ENCODE measurements around the gene RSBN1L.

Gene RSBN1L

DNA sequence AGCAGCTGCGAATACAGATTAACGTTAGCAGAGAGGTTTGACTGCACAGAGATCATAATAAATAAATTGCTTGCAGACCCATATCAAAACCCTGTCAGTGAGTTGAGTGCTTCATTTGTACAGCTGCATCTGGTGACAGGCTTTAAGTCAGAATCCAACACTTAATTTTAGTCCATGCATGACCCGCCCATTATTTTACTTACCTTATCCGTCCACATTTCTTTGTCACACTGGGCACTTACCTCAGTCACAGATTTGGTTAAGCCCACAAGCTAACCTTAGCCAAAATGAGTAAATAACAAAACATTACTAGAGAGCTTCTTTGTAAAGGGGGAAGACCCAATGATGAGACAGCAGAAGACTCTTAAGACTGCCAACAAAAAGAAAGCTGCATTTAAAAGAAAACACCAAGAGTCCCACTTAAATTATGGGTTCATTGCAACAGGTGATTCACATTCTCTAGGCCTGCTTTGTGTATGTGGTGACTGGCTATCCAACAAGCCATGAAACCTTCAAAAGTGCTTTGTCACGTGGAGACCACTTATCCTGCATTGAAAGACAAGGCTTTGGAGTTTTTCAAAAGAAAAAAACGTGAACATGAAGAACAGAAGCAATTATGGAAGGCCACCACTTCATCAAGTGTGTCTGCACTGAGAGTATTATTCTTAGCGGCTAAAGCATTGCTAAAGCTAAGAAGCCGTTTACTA lies 134.5 kb downstream of the RSBN1L start:
- no peak for FAIRE-seq

DNA sequence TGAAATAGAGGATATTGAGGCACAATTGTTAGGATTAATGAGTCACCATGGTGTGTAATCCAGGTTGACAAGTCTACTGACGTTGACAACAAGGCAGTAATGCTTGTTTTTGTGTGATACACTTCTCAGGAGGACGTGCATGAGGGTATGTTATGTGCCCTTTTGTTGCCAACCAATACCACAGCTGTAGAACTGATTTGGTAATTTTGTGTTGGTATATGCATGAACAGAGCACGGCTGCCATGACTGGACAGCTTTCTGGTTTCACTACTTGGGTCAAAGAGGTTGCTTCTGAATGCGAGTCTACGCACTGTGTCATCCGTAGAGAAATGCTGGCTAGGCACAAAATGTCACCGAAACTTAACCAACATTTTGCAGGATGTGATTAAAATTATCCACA lies 135.2 kb downstream of the RSBN1L start:
- TF ChIP-seq POLR2A (IDR thresholded peaks at IDR 0.05; ENCODE audit: low read depth, low read length), result no peak
- no peak for FAIRE-seq
- no peak for DNase-seq (ENCODE audit: insufficient read length, low spot score)

More for the DNA sequence above, 134.5 kb downstream of the RSBN1L start:
- TF ChIP-seq POLR2A (IDR thresholded peaks at IDR 0.05; ENCODE audit: low read depth, low read length), result no peak
- DNase-seq (ENCODE audit: insufficient read length, low spot score), result no peak

DNA sequence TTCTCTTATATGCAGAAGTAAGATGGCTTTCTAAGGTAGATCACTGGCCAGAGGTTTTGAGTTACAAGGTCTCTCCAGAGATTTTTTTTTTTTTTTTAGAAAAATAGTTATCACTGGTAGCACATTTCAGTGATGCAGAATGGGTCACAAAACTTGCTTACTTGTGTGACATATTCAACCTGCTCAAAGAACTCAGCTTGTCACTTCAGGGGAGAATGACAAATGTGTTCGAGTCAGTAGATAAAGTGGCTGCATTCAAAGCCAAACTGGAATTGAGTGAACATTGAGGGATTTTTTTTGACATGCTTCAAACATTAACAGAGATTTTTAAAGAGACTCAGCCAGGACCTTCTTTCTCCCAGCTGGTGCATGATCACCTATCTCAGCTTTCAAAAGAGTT lies 135.7 kb downstream of the RSBN1L start:
- no peak for TF ChIP-seq POLR2A (IDR thresholded peaks at IDR 0.05; ENCODE audit: low read depth, low read length)
- DNase-seq (ENCODE audit: insufficient read length, low spot score) (no peak), FAIRE-seq (no peak)
